Stimulated activated CD4-positive, alpha-beta T cell treated with anti-CD3 and anti-CD28 coated beads, Interleukin-12 subunit alpha, Interleukin-12 subunit beta, amount 100 ng/mL, for 4 hours (primary cell): Measurements from ENCODE around the gene PARN.

Experiments used
- DNase-seq: peaks from one replicate; pipeline ENCODE4 v3.0.0-alpha.2; 2020

Gene PARN

DNA sequence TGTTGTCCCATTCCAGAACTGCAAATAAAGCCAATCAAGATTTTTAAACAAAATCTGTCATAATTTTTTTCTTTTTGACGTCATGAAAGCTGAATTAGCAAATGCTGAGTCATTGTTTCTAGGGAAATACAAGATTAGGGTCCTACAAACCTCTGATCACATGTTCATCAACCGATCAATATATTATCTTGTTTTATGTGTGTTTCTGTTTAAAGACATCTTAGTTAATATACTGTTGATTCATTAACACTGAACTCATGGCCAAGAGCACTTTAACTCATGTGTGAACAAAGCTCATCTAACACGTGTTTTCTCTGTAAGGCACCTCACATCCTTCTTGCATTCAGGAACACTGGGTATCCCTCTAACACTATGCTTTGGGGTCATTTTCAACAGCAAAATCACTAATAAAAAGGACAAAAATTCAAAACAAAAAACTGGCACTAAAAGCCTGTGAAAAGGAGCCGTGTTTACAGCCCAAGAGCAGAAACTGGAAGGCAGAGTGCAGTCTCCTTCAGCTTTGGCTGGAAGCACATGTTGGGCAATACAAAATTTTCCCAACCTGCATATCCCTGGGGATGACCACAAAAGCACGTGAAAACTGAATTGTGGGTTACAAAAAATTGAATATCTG lies 102.5 kb downstream of the PARN start:
- no peak for DNase-seq

DNA sequence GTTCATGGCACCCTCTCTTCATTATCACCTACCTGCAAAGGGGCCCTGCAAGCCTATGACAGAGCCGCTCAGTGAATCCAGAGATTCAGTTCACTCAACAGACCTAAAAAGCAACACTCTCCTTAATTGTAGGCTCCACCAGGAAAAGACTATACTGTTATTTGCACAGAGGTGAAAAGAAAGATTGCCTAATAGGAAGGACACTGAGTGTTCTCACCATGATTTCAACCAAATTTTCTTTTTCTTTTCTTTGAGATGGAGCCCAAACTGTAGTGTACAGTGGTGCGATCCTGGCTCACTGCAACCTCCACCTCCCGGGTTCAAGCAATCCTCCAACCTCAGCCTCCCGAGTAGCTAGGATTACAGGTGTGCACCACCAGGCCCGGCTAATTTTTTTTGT lies 104.5 kb downstream of the PARN start:
- no peak for DNase-seq

DNA sequence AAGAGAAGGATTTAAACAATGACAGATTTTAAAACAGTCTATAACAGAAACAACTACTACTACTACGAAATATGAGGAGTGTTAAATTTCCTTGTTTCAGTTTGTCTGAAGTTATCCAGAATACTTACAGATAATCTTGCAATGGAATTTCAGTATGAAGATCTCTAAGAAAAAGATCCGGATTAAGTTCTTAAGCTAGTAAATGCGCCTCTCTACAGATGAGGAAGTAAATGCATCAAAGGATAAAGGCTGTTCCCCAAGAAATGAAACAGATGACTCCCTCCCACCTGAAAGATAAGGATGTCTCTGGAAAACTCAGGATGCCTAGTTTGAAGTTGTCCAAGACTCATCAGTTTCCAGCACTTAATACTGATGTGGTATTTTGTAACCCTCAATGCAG lies 105.1 kb downstream of the PARN start:
- no peak for DNase-seq

DNA sequence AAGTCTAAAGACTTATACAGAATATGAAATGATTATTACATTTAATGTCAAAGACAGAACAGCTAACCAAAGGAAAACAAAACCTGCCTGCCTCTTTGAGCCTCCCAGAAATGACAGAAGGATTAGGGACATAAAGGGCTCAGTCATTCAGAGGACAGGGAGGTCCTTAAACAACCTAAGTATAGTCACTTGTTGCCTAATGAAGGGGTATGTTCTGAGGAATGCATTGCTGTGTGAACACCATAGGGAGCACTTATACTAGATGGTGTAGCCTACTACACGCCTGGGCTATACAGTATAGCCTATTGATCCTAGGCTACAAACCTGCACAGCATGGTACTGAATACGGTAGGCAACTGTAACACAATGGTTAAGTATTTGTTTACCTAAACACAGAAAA lies 106.4 kb downstream of the PARN start:
- DNase-seq = no peak

DNA sequence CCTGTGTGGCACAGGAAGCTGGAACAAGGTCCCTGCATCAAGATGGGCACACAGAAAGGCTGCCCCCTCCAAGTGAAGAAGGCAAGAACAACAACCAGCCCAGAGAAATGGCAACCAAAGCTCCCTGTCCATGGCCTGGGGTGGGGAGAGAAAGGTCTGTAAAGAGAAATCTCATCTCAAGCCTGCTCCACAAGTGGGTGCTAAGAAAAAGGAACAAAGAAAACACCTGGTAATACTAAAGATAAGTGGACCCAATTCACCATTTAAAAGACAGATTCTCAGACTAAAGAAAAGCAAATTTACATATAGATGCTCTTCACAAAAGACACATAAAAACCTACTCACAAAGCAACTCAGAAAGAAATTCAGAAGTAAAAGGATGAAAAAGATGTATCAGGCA lies 107.4 kb downstream of the PARN start:
- no peak for DNase-seq

DNA sequence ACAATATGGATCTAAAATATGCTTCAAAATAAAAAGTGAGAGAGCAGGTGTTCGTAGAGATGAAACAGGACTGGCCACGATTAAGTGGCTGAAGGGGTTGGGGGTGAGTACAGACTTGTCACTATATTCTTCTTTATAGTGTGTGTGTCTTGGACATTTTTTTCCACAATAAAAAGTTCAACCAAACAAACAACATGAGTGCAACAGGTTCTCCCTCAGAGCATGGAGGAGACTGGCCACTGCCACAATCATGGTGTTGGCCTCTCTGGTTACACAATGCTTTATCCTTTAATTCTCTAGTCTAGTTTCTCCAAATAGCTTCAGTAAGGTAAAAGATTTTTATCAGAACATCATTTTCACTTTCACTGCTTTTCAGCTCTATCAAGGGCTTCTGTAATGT lies 109.3 kb downstream of the PARN start:
- DNase-seq = no peak

DNA sequence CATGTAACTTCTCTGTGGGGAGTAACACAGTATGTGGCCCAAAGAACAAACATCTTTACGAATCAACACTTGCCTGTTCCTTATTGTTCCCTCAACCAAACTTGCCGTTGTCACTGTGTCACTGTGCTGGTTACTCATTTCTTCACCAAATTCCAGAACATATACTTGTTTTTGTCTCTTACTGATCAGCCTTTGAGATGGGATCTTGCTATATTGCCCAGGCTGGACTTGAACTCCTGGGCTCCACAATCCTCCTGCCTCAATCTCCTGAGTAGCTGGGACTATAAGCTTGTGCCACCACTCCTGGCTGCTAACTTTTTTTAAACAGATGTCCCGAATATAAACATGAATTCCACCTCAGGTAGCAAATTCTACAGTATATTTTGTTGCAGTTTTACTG lies 115.1 kb downstream of the PARN start:
- DNase-seq = no peak

DNA sequence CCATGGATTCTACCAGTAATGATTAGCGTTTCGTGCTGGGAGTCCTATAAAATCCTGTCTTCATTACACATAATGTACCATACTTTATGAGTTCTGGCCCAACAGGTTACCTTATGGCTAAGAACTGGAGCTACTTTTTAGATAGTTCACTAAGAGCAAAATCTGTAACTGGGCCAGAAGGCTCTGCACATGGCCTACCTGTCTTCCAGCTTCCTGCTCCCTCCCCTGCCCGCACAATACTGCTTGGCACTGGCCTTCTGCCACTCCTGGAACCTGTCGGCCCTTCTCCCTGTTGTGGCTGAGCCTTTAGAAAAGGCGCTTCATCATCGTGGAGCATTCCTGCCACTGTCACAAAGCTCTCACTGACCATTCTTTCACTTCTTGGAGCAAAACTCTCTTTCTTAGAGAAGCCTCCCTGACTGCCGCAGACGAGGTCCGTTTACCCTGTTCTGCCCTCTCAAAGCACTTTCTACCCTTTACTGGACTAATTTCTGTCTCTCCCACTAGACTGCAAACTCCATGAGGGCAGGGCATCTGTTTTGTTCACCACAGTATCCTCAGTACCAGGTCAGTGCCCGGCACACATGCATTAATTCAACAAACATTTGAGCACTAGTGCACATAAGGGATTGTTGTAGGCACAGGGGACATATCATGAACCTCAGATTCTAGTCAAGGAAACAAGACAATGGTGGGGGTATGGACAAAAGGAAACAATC lies 116.5 kb downstream of the PARN start:
- no peak for DNase-seq

DNA sequence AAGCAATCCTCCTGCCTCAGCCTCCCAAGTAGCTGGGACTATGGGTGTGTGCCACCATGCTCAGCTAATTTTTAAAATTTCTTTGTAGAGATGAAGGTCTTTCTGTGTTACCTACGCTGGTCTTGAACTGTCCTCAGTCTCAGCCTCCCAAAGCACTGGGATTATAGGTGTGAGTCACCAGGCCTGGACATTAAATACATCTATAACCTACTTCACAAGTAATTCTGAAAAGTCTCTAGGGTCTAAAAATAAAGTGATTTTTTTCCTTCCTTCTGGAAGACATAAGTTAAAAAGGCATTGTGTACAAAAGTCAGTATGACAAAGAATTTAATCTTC lies 118.3 kb downstream of the PARN start:
- DNase-seq = no peak

DNA sequence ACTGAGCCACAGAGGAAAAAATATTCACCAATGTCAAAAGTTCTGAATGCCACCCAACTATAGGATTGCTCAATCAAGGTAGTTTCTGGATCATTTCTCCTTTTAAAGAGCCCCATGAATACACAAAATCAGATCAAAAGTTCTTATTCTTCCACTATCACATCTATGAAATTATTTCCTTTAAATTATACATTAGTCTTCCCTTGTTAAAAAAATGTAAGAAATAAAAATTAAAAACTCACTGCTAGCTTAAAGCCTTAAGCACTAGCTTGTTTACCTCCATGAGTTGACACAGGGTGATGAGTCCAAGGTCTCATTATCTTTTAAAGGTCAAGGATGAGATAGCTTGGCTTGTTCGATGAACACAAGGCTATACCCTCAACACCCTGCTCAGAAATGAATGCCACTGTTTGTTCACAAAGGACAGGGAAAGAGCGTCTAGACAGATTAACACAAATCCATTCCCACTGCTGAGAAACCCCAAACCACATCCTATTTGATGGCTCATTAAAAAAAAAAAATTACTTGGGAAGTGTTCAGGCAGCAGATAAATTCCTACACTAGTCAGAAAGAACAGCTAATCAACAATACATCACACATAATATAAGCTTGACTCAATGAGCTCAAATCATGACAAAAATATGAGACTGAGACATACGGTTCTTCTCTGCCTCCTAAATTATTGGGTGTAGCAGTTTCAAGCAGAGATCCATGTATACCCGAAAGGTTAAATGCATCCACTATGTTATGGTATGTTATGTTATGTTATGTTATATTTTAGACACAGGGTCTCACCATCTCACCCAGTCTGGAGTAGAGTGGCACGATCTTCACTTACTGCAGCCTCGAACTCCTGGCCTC lies 118.9 kb downstream of the PARN start:
- no peak for DNase-seq

DNA sequence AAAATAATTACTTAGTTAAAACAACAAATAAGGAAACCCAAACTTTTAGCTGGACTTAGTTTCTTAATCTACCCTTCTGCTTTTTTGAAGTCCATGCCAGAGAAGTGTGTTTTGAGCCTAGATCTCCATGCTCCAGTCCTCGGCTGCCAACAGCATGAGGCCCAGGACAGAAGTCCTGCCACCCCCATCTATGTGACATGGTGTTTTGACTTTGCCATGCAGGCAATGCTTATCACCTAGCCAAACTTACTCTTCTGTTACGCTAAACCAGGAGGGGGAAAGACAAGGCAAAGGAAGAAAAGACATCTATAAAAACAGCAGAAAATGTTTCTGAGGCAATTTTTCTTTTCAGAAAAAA lies 119.5 kb downstream of the PARN start:
- no peak for DNase-seq

DNA sequence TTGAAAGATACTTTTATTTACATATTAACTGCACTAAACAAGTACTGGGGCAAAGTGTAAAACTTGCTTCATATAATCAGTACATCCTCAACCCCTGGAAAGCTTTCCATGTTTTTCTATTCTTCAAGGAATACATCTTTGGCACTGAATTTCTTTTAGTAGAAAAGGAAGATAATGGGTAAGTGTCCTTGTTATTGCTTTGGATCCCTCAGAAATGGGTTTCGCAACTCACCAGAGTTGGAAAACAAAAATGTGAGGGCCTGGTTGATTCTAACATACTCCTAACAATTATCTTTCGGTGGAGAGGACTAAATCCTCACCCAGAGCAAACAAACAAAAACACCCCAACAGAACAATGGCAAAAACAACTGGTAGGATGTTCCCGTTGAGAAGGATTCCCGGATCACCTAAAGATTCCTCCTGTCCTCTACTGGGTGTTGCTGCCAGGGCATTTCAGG lies 120.4 kb downstream of the PARN start:
- no peak for DNase-seq

DNA sequence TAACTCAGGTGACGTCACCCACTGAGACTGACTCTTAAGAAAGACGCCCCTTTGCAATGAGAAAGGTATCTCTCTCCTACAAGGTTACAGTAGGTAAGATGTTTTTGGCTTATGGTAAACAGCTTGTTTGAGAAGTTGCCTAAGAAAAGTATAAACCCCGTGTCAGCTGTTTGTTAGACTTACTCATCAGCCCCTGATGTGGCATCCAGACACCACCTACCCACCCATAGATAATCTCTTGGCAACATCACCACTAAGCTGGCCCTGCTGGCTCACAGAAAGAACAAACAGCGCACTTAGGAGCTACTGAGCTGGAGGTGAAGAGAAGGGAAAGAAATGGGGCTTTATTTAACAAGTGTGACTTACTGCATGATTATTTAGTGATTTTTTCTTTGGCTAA lies 121.0 kb downstream of the PARN start:
- DNase-seq = no peak

DNA sequence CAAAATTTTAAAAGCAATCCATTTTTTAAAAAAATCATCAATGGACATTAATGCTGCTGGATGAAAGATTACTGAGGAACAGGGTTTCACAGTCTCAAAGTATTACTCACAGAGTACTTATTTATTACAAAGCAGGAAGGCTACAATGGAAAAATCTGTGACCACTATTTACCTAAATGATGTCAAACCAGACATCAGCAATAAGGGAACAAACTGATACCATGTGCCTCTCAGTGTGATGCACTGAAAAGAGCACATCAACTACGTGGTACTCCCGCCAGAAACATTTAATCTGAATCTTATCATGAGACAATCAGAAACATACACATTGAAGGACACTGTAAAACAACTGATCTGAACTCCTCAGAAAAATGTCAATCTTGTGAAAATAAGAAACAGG lies 124.2 kb downstream of the PARN start:
- DNase-seq = no peak

DNA sequence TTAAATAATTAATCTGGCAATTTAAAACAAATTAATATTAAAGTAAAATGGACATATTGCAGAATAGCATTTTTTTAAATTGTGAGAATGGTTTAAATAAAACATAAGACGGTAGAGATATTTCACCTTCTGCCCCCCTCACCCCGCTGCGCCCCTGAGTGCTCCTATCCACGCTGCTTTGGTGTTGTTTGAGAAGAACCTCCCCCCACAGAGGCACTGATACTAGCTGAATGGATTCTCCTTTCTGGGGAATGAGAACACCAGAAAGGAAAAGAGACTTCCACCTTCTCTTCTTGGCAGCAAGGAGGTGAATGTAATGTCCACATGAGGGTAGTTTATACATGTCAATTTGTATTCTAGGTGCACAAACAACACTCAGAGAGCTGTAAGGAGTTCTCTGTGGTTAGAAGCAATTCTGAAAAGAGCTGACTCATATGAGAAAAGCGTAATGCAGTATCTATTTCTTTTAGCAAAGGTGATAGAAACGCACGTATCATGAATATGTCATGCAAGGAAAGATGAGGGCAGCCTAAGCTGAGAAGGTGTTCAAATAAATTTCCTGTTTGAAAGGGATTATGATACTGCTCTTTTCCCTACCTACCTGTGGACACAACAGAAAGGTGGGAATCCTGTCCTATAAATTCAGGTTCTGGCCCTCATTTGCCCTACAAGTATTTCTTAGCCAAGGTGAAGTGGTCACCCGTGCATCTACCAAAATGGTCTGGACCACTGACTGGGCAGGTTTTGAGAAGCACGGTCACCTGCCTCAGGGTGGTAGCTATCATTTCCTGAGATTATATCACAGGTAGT lies 126.9 kb downstream of the PARN start:
- no peak for DNase-seq

DNA sequence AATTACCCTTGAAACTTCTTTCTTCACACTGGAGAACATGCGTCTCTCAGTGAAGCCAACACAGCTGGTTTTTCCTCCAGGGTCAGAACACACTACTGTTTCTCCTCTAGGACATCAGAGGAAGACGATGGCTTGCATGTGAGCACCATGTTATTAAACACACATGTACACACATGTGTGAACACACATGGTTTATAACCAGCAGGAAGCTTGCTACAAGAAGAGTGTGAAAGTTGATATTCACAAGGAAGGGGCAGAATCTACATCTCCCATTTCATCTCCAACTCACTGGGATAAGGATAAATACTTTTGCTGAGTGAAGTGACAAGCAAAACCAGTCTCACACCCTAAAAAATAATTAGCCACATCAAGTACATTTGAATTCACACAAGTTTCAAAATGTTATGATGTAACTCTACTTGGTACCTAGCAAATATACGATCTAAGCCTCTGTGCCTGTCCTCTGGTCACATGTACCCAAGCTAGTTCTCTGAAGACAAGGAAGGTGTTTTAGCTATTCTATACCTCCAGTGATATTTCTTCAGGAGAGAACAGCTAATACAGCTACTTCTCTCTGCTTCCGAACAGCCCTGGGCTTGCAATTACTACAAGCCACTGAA lies 127.7 kb downstream of the PARN start:
- no peak for DNase-seq

DNA sequence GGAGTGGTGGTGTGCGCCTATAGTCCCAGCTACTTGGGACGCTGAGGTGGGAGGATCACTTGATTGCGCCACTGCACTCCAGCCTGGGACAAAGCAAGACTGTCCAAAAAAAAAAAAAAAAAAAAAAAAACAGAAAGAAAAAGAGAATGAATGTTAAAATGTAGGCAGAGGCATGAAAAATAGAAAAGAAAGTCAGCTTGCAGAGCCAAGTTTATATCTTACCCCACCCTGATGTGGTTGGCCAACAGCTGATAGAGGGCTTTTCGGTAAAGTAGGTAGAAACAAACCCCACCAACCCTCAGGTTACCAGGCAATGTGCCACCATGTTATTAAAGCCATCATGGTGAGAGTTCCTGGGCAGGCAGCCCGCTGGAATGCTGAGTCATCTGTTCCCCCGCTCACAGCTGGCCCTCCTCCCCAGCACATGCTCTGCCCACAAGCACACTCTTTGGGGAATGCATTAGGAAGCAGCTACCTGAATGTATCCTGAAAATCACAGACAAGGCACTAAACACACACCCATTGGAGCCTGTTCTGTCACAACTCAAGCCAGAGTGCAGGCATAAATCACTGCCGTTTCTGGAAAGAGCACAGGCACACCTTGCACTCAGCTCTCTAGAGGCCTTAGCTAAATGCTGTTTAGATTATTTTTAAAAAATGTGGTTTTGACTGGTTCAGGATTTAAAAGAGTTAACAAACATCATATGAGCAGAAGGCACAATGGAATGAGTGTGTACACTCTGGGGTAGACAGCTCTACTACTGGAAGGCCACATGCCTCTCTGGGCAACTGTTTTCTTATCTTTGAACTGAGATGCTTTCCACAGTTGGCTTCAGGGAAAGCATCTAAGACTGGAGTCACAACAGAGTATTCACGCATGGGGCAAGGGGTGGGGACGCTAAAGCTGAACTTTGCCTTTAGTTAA lies 128.5 kb downstream of the PARN start:
- DNase-seq = no peak

DNA sequence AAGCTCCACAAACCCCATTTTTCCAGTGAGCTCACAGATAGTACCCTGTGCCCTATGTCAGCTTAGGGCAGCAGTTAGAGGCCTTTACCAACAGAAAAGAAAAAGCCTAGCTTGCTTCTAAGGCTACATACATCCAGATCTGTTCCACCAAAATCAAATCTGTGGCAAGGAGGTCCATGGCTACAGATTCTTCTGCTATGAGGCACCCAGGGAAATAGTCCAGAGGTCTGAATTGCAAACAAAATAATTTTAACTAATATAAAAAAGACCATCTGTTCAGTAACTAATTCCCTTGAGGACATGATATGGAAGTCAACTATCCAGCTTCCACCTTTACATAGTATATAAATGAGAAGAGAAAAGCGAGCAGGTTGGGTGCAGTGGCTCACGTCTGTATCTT lies 129.3 kb downstream of the PARN start:
- no peak for DNase-seq

DNA sequence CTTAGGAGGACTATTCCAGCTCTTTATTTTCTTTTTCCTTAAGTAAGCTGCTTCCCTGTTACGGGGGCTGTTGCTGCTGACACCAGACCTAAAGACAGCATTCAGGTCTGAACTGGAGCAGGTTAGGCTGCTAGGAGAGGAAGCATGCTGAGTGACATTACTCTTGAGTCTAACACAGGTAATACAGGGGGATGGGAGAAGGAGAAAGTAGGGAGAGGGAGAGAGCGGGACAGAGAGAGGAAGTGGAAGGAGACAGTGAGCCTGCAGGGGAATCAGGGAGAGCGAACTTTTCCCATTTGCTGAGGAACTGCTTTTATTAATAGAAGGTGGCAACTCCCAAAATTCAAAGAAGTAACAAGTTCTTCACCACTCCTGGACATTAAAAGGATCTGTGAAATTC lies 130.9 kb downstream of the PARN start:
- no peak for DNase-seq

DNA sequence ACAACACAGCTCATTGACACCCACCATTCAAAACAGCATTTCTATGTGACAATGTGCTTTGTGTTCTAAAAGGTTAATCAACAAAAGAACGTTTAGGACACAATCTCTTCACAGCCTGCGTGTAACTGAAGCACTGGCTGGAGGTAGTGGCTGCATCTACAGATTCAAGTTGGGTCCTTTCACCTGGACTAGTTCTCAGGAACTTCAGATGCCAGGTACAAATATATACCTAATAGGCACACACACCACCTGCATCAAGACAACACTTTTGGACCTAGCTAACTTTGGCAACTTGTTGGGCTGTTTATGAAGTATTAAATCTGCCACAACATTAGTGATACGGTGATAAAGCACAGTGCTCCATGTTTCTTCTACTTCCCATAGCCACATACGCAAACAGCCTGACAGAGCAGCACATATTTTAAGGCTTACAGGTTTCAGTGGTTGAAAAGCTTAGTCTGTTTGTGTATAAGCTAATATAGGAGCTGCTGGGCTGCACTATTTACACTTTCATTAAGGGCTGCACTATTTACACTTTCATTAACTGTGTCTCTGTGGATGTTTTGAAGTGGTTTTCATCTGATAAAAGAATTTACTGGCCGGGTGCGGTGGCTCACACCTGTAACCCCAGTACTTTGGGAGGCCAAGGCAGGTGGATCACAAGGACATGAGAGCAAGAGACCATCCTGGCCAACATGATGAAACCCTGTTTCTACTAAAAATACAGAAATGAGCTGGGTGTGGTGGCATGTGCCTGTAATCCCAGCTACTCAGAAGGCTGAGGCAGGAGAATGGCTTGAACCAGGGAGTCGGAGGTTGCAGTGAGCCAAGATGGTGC lies 132.6 kb downstream of the PARN start:
- DNase-seq = no peak

DNA sequence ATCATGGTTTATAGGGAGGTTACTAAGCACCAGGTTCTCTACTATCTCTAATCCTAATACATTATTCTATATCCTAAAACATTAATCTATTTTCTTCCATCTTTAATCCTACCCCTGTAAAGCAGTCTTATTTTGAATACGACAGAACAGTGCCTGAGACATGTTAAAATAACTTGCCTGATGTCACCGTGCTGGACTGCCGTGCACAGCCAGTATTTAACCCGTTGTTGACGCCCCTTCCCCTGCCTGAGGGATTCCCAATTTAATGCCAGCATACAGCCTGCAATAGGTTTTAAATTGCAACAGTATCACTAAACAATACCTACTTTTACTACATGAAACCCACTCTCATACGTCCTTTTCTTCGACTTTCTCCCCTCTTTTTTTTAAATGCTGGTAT lies 133.3 kb downstream of the PARN start:
- DNase-seq = no peak
